ENCODE measurements around the gene LANCL2.

The LANCL2 gene

GRCh38 chr7:55386541-55386940, 21.4 kb downstream of the LANCL2 start:
- Histone ChIP-seq H3K9ac (ENCODE audit: low read length) (no peak overlapping the region), H3K27me3 (ENCODE audit: insufficient read depth, low read length, poor library complexity) (no peaks in the 10 kb centered on the region), H3K4ac (ENCODE audit: low read depth, low read length) (no peak overlapping the region), H3K18ac (ENCODE audit: low read length) (no peak overlapping the region), H4K8ac (ENCODE audit: low read depth, low read length) (no peak overlapping the region), H3K56ac (ENCODE audit: low read length) (no peak overlapping the region), H4K5ac (ENCODE audit: low read length) (no peak overlapping the region), H2BK15ac (replicated peaks; ENCODE audit: low read depth) (no peak overlapping the region), H3K4me3 (ENCODE audit: low read length) (peak overlapping the region; percentile 34), H3K23ac (ENCODE audit: low read length) (no peak overlapping the region), H2BK120ac (ENCODE audit: low read depth, low read length) (no peak overlapping the region), H2AK5ac (ENCODE audit: low read length) (no peak overlapping the region), H3K4me1 (ENCODE audit: control insufficient read depth, low read depth, low read length) (no peaks in the 10 kb centered on the region), H3K79me2 (ENCODE audit: control insufficient read depth, insufficient read depth, low read length) (peaks cover 2% of the 10 kb centered on the region), H3K27ac (ENCODE audit: low read depth, low read length) (no peak overlapping the region), H3K36me3 (ENCODE audit: control insufficient read depth, insufficient read depth, low read length) (no peaks in the 10 kb centered on the region), H3K79me1 (ENCODE audit: low read length) (peaks cover 3% of the 10 kb centered on the region), H3K4me2 (ENCODE audit: low read length) (no peak overlapping the region), H2BK5ac (ENCODE audit: low read length) (no peak overlapping the region)
- DNase-seq: no peak
- WGBS (ENCODE audit: extremely low coverage, insufficient coverage, low lambda C conversion rate): 100% methylated on average over 1 of the region's 4 CpGs

- Histone ChIP-seq H3K4me1 (ENCODE audit: control insufficient read depth, low read depth, low read length) (no peaks in the 10 kb centered on the region), H3K4ac (ENCODE audit: low read depth, low read length) (no peak overlapping the region), H2BK5ac (ENCODE audit: low read length) (no peak overlapping the region), H2BK120ac (ENCODE audit: low read depth, low read length) (no peak overlapping the region), H3K27ac (ENCODE audit: low read depth, low read length) (no peak overlapping the region), H2AK5ac (ENCODE audit: low read length) (no peak overlapping the region), H3K79me1 (ENCODE audit: low read length) (peaks cover 2% of the 10 kb centered on the region), H3K23ac (ENCODE audit: low read length) (no peak overlapping the region), H3K4me3 (ENCODE audit: low read length) (peak overlapping the region; percentile 8), H2BK15ac (replicated peaks; ENCODE audit: low read depth) (no peak overlapping the region), H3K56ac (ENCODE audit: low read length) (no peak overlapping the region), H4K8ac (ENCODE audit: low read depth, low read length) (no peak overlapping the region), H3K27me3 (ENCODE audit: insufficient read depth, low read length, poor library complexity) (no peaks in the 10 kb centered on the region), H4K5ac (ENCODE audit: low read length) (no peak overlapping the region), H3K36me3 (ENCODE audit: control insufficient read depth, insufficient read depth, low read length) (no peaks in the 10 kb centered on the region), H3K79me2 (ENCODE audit: control insufficient read depth, insufficient read depth, low read length) (peaks cover 2% of the 10 kb centered on the region), H3K18ac (ENCODE audit: low read length) (no peak overlapping the region), H3K4me2 (ENCODE audit: low read length) (no peak overlapping the region), H3K9ac (ENCODE audit: low read length) (no peak overlapping the region)
- peak; percentile 65 for DNase-seq
- WGBS (ENCODE audit: extremely low coverage, insufficient coverage, low lambda C conversion rate): 100% methylated on average over 1 of the region's 7 CpGs
These were observed 22.2 kb downstream of the LANCL2 start for GRCh38 chr7:55387062-55387965.

GRCh38 chr7:55396233-55396785, 31.2 kb downstream of the LANCL2 start:
- H3K23ac ChIP-seq (ENCODE audit: low read length): no peak overlapping the region
- no peaks in the 10 kb centered on the region for H3K27me3 ChIP-seq (ENCODE audit: insufficient read depth, low read length, poor library complexity)
- H3K79me2 ChIP-seq (ENCODE audit: control insufficient read depth, insufficient read depth, low read length): no peaks in the 10 kb centered on the region
- no peak overlapping the region for H3K9ac ChIP-seq (ENCODE audit: low read length)
- no peak overlapping the region for H2BK15ac ChIP-seq (replicated peaks; ENCODE audit: low read depth)
- H2BK5ac ChIP-seq (ENCODE audit: low read length): no peak overlapping the region
- H3K27ac ChIP-seq (ENCODE audit: low read depth, low read length): no peak overlapping the region
- H4K5ac ChIP-seq (ENCODE audit: low read length): no peak overlapping the region
- H4K8ac ChIP-seq (ENCODE audit: low read depth, low read length): no peak overlapping the region
- H3K79me1 ChIP-seq (ENCODE audit: low read length): no peaks in the 10 kb centered on the region
- no peak overlapping the region for H3K4ac ChIP-seq (ENCODE audit: low read depth, low read length)
- no peaks in the 10 kb centered on the region for H3K4me1 ChIP-seq (ENCODE audit: control insufficient read depth, low read depth, low read length)
- DNase-seq: no peak
- H2AK5ac ChIP-seq (ENCODE audit: low read length): no peak overlapping the region
- H3K36me3 ChIP-seq (ENCODE audit: control insufficient read depth, insufficient read depth, low read length): no peaks in the 10 kb centered on the region
- H3K56ac ChIP-seq (ENCODE audit: low read length): no peak overlapping the region
- no peak overlapping the region for H3K4me2 ChIP-seq (ENCODE audit: low read length)
- H3K18ac ChIP-seq (ENCODE audit: low read length): no peak overlapping the region
- no peak overlapping the region for H3K4me3 ChIP-seq (ENCODE audit: low read length)
- H2BK120ac ChIP-seq (ENCODE audit: low read depth, low read length): no peak overlapping the region
- no CpG with 5 or more reads among the region's 11 CpGs for WGBS (ENCODE audit: extremely low coverage, insufficient coverage, low lambda C conversion rate)

GRCh38 chr7:55397617-55398016, 32.5 kb downstream of the LANCL2 start:
- H3K9ac ChIP-seq (ENCODE audit: low read length): no peak overlapping the region
- no peak overlapping the region for H4K5ac ChIP-seq (ENCODE audit: low read length)
- no peaks in the 10 kb centered on the region for H3K4me1 ChIP-seq (ENCODE audit: control insufficient read depth, low read depth, low read length)
- no peak overlapping the region for H3K4me3 ChIP-seq (ENCODE audit: low read length)
- no peak overlapping the region for H4K8ac ChIP-seq (ENCODE audit: low read depth, low read length)
- no peaks in the 10 kb centered on the region for H3K79me1 ChIP-seq (ENCODE audit: low read length)
- WGBS (ENCODE audit: extremely low coverage, insufficient coverage, low lambda C conversion rate): no CpG with 5 or more reads among the region's 3 CpGs
- H3K27ac ChIP-seq (ENCODE audit: low read depth, low read length): no peak overlapping the region
- H3K18ac ChIP-seq (ENCODE audit: low read length): no peak overlapping the region
- no peaks in the 10 kb centered on the region for H3K79me2 ChIP-seq (ENCODE audit: control insufficient read depth, insufficient read depth, low read length)
- no peak overlapping the region for H3K56ac ChIP-seq (ENCODE audit: low read length)
- no peak overlapping the region for H3K23ac ChIP-seq (ENCODE audit: low read length)
- H3K36me3 ChIP-seq (ENCODE audit: control insufficient read depth, insufficient read depth, low read length): no peaks in the 10 kb centered on the region
- H2BK120ac ChIP-seq (ENCODE audit: low read depth, low read length): no peak overlapping the region
- no peak overlapping the region for H2BK5ac ChIP-seq (ENCODE audit: low read length)
- no peak overlapping the region for H2AK5ac ChIP-seq (ENCODE audit: low read length)
- DNase-seq: no peak
- H3K4ac ChIP-seq (ENCODE audit: low read depth, low read length): no peak overlapping the region
- H3K27me3 ChIP-seq (ENCODE audit: insufficient read depth, low read length, poor library complexity): no peaks in the 10 kb centered on the region
- H2BK15ac ChIP-seq (replicated peaks; ENCODE audit: low read depth): no peak overlapping the region
- no peak overlapping the region for H3K4me2 ChIP-seq (ENCODE audit: low read length)

- WGBS (ENCODE audit: extremely low coverage, insufficient coverage, low lambda C conversion rate): no CpG with 5 or more reads among the region's 2 CpGs
- H3K4me3 ChIP-seq (ENCODE audit: low read length): no peak overlapping the region
- no peak overlapping the region for H3K27ac ChIP-seq (ENCODE audit: low read depth, low read length)
- no peaks in the 10 kb centered on the region for H3K79me2 ChIP-seq (ENCODE audit: control insufficient read depth, insufficient read depth, low read length)
- no peak overlapping the region for H2BK120ac ChIP-seq (ENCODE audit: low read depth, low read length)
- no peak overlapping the region for H4K8ac ChIP-seq (ENCODE audit: low read depth, low read length)
- no peaks in the 10 kb centered on the region for H3K27me3 ChIP-seq (ENCODE audit: insufficient read depth, low read length, poor library complexity)
- no peaks in the 10 kb centered on the region for H3K4me1 ChIP-seq (ENCODE audit: control insufficient read depth, low read depth, low read length)
- H3K4ac ChIP-seq (ENCODE audit: low read depth, low read length): no peak overlapping the region
- H3K79me1 ChIP-seq (ENCODE audit: low read length): no peaks in the 10 kb centered on the region
- no peak overlapping the region for H3K18ac ChIP-seq (ENCODE audit: low read length)
- no peak for DNase-seq
- H3K9ac ChIP-seq (ENCODE audit: low read length): no peak overlapping the region
- no peak overlapping the region for H4K5ac ChIP-seq (ENCODE audit: low read length)
- no peaks in the 10 kb centered on the region for H3K36me3 ChIP-seq (ENCODE audit: control insufficient read depth, insufficient read depth, low read length)
- H2AK5ac ChIP-seq (ENCODE audit: low read length): no peak overlapping the region
- H3K56ac ChIP-seq (ENCODE audit: low read length): no peak overlapping the region
- H3K23ac ChIP-seq (ENCODE audit: low read length): no peak overlapping the region
- no peak overlapping the region for H2BK5ac ChIP-seq (ENCODE audit: low read length)
- no peak overlapping the region for H2BK15ac ChIP-seq (replicated peaks; ENCODE audit: low read depth)
- no peak overlapping the region for H3K4me2 ChIP-seq (ENCODE audit: low read length)
These were observed 35.1 kb downstream of the LANCL2 start for GRCh38 chr7:55400191-55400590.
